Chondrocyte (in vitro differentiated cells): ENCODE data around the gene FSCN2. TPM values are rescaled to one million over a fixed set of nuclear protein-coding genes. Genes with fewer than 3 reads are reported as not detected.
A peak's percentile ranks its signal among the peaks of the same experiment; 100 is the strongest.

Source experiments
- DNase-seq: peaks from one replicate; pipeline ENCODE4 v3.0.0; 2021; ENCODE audit warnings: mixed read lengths, low spot score
- H3K27ac Mint-ChIP-seq: one replicate; pipeline ENCODE4 v1.8.0; 2021; ENCODE audit warnings: mild to moderate bottlenecking, moderate library complexity, mixed read lengths; ENCODE audit not compliant: unreplicated experiment
- H3K27me3 Mint-ChIP-seq: 2 replicates; pipeline ENCODE4 v1.8.0; 2021; ENCODE audit warnings: low read depth, mixed read lengths
- H3K36me3 Mint-ChIP-seq: 2 replicates; pipeline ENCODE4 v1.8.0; 2021; ENCODE audit warnings: low read depth, mixed read lengths
- H3K4me1 Mint-ChIP-seq: 2 replicates; pipeline ENCODE4 v1.8.0; 2021; ENCODE audit warnings: low read depth, mild to moderate bottlenecking, mixed read lengths
- H3K4me3 Mint-ChIP-seq: one replicate; pipeline ENCODE4 v1.8.0; 2021; ENCODE audit warnings: mild to moderate bottlenecking, moderate library complexity, mixed read lengths; ENCODE audit not compliant: unreplicated experiment
- H3K9me3 Mint-ChIP-seq: 2 replicates; pipeline ENCODE4 v1.8.0; 2021; ENCODE audit warnings: low read depth, mixed read lengths
- CTCF ChIP-seq: fragments of 200-600 bp; sonication (generic); IDR thresholded peaks from 2 replicates; pipeline ENCODE4 v1.5.0; 2021; ENCODE audit warnings: antibody characterized with exemption, mild to moderate bottlenecking, moderate library complexity
- total RNA-seq: library from RNA; stranded (reverse); gene quantifications from 3 replicates; pipeline ENCODE4 v1.2.1, GENCODE V29; 2021

The FSCN2 gene
- total RNA-seq, 1 donor from 2014 or later, result 6.1 TPM

GRCh38 chr17:81551458-81552243 is 23.5 kb downstream of the FSCN2 start:
- Mint-ChIP-seq H3K27me3 (no peaks in the 10 kb centered on the region), H3K27ac (peak overlapping the region; percentile 65), H3K4me3 (peak overlapping the region; percentile 85), H3K36me3 (peaks cover 16% of the 10 kb centered on the region), H3K9me3 (no peaks in the 10 kb centered on the region), H3K4me1 (peaks cover 55% of the 10 kb centered on the region)
- TF ChIP-seq CTCF, result no peak
- DNase-seq, result no peak

GRCh38 chr17:81552244-81553017 is 24.3 kb downstream of the FSCN2 start, which contains the start of gene FAAP100:
Gene FAAP100, minus strand, starts transcription at chr17:81552353. Its CDS starts 23 bp downstream, at chr17:81552330.
- no peak for DNase-seq
- H3K4me3 Mint-ChIP-seq, result peak within 1 kb of the TSS; percentile 85
- H3K4me1 Mint-ChIP-seq, result peaks cover 62% of the 10 kb centered on the region
- H3K27ac Mint-ChIP-seq, result peak within 1 kb of the TSS; percentile 98
- no peaks in the 10 kb centered on the region for H3K9me3 Mint-ChIP-seq
- H3K36me3 Mint-ChIP-seq, result peaks cover 20% of the 10 kb centered on the region
- peak; percentile 41 for TF ChIP-seq CTCF
- H3K27me3 Mint-ChIP-seq, result no peaks in the 10 kb centered on the region

- H3K27ac Mint-ChIP-seq, result peak overlapping the region; percentile 98
- peaks cover 68% of the 10 kb centered on the region for H3K4me1 Mint-ChIP-seq
- no peak for DNase-seq
- peaks cover 24% of the 10 kb centered on the region for H3K36me3 Mint-ChIP-seq
- H3K27me3 Mint-ChIP-seq, result no peaks in the 10 kb centered on the region
- peak; percentile 56 for TF ChIP-seq CTCF
- no peaks in the 10 kb centered on the region for H3K9me3 Mint-ChIP-seq
- H3K4me3 Mint-ChIP-seq, result peak overlapping the region; percentile 80
Observed at GRCh38 chr17:81553018-81553615, 24.9 kb downstream of the FSCN2 start.

- Mint-ChIP-seq H3K4me3 (peak overlapping the region; percentile 80), H3K27me3 (no peaks in the 10 kb centered on the region), H3K27ac (peak overlapping the region; percentile 98), H3K9me3 (no peaks in the 10 kb centered on the region), H3K36me3 (peaks cover 29% of the 10 kb centered on the region), H3K4me1 (peaks cover 71% of the 10 kb centered on the region)
- TF ChIP-seq CTCF, result no peak
- DNase-seq, result no peak
Observed at GRCh38 chr17:81553616-81554181, 25.5 kb downstream of the FSCN2 start.
